ENCODE measurements around the gene ZSWIM5. TPM values are rescaled to one million over a fixed set of nuclear protein-coding genes. Genes with fewer than 3 reads are reported as not detected.
"Not testable (repeated sequence)": the region's sequence is repeated elsewhere in the genome, so short reads cannot be mapped to it uniquely, and the experiment has no call there.

Gene ZSWIM5
- total RNA-seq, 1 donor from 2014 or later: 2.4 TPM

GRCh38 chr1:45122724-45123123 is 83.7 kb downstream of the ZSWIM5 start:
- no peak for DNase-seq (ENCODE audit: low spot score in 2 of 2, unreplicated experiment in 2 of 2)
- Mint-ChIP-seq H3K4me1 (no peaks in the 10 kb centered on the region), H3K36me3 (no peaks in the 10 kb centered on the region)

GRCh38 chr1:45117766-45118165 is 88.6 kb downstream of the ZSWIM5 start:
- Mint-ChIP-seq H3K27ac (no peak overlapping the region), H3K4me3 (no peak overlapping the region), H3K9me3 (peaks cover 13% of the 10 kb centered on the region), H3K27me3 (ENCODE audit: low read depth) (no peaks in the 10 kb centered on the region), H3K4me1 (no peaks in the 10 kb centered on the region), H3K36me3 (peaks cover 2% of the 10 kb centered on the region)
- no peak for DNase-seq (ENCODE audit: low spot score in 2 of 2, unreplicated experiment in 2 of 2)
- TF ChIP-seq CTCF (IDR thresholded peaks at IDR 0.05; ENCODE audit: unreplicated experiment): no peak

More at GRCh38 chr1:45122724-45123123, 83.7 kb downstream of the ZSWIM5 start:
- H3K27me3 Mint-ChIP-seq (ENCODE audit: low read depth): no peaks in the 10 kb centered on the region
- no peaks in the 10 kb centered on the region for H3K9me3 Mint-ChIP-seq
- H3K4me3 Mint-ChIP-seq: no peak overlapping the region
- no peak overlapping the region for H3K27ac Mint-ChIP-seq
- no peak for TF ChIP-seq CTCF (IDR thresholded peaks at IDR 0.05; ENCODE audit: unreplicated experiment)

- Mint-ChIP-seq H3K4me1 (no peaks in the 10 kb centered on the region), H3K27me3 (ENCODE audit: low read depth) (no peaks in the 10 kb centered on the region), H3K9me3 (peaks cover 20% of the 10 kb centered on the region), H3K36me3 (peaks cover 2% of the 10 kb centered on the region), H3K4me3 (no peak overlapping the region), H3K27ac (no peak overlapping the region)
- no peak for DNase-seq (ENCODE audit: low spot score in 2 of 2, unreplicated experiment in 2 of 2)
- TF ChIP-seq CTCF (IDR thresholded peaks at IDR 0.05; ENCODE audit: unreplicated experiment): no peak
These were observed 89.6 kb downstream of the ZSWIM5 start for GRCh38 chr1:45116820-45117219.

- Mint-ChIP-seq H3K9me3 (peaks cover 23% of the 10 kb centered on the region), H3K27ac (no peak overlapping the region)
These were observed 90.1 kb downstream of the ZSWIM5 start for GRCh38 chr1:45116340-45116739.

GRCh38 chr1:45115198-45115597 is 91.2 kb downstream of the ZSWIM5 start:
- not testable (repeated sequence) for H3K36me3 Mint-ChIP-seq; H3K4me1 Mint-ChIP-seq; H3K27ac Mint-ChIP-seq; DNase-seq (ENCODE audit: low spot score in 2 of 2, unreplicated experiment in 2 of 2); H3K27me3 Mint-ChIP-seq (ENCODE audit: low read depth); H3K4me3 Mint-ChIP-seq
- H3K9me3 Mint-ChIP-seq: peaks cover 28% of the 10 kb centered on the region

More at GRCh38 chr1:45116340-45116739, 90.1 kb downstream of the ZSWIM5 start:
- peaks cover 2% of the 10 kb centered on the region for H3K36me3 Mint-ChIP-seq
- no peak for DNase-seq (ENCODE audit: low spot score in 2 of 2, unreplicated experiment in 2 of 2)
- H3K4me1 Mint-ChIP-seq: no peaks in the 10 kb centered on the region
- no peaks in the 10 kb centered on the region for H3K27me3 Mint-ChIP-seq (ENCODE audit: low read depth)
- no peak overlapping the region for H3K4me3 Mint-ChIP-seq
- TF ChIP-seq CTCF (IDR thresholded peaks at IDR 0.05; ENCODE audit: unreplicated experiment): no peak

- Mint-ChIP-seq H3K9me3 (peaks cover 32% of the 10 kb centered on the region), H3K4me1 (peaks cover 6% of the 10 kb centered on the region), H3K27ac (no peak overlapping the region), H3K27me3 (ENCODE audit: low read depth) (no peaks in the 10 kb centered on the region), H3K36me3 (peaks cover 3% of the 10 kb centered on the region), H3K4me3 (no peak overlapping the region)
- DNase-seq (ENCODE audit: low spot score in 2 of 2, unreplicated experiment in 2 of 2): no peak
- no peak for TF ChIP-seq CTCF (IDR thresholded peaks at IDR 0.05; ENCODE audit: unreplicated experiment)
These were observed 93.7 kb downstream of the ZSWIM5 start for GRCh38 chr1:45112661-45113060.

Data from mesothelial cell of epicardium (in vitro differentiated cells).